GM13977 (cell line): Measurements from ENCODE around the gene SYNJ2.

Source experiments
- DNase-seq: peaks from one replicate; pipeline ENCODE4 v3.0.0; 2012; ENCODE audit warnings: low spot score
- in situ Hi-C: fragments of 300-500 bp; cut with MboI; formaldehyde crosslinking; loops from one replicate; pipeline ENCODE4 v1.12.0; 2022; ENCODE audit warnings: low sequenced_read_pairs, low pct_unique_long_range_greater_than_20kb, mixed read lengths, inconsistent platforms; ENCODE audit not compliant: unreplicated experiment
- TF ChIP-seq, protein P1 (sequence below): IDR thresholded peaks from 2 replicates; pipeline ENCODE4 v1.5.1; 2012; ENCODE audit warnings: mild to moderate bottlenecking, control low read depth; ENCODE audit not compliant: insufficient read depth; ENCODE audit errors: extremely low read depth, missing control alignments

SYNJ2 gene

GRCh38 chr6:158009935-158010585 lies 28.4 kb downstream of the SYNJ2 start:
- DNase-seq = no peak
- TF ChIP-seq, protein P1, sequence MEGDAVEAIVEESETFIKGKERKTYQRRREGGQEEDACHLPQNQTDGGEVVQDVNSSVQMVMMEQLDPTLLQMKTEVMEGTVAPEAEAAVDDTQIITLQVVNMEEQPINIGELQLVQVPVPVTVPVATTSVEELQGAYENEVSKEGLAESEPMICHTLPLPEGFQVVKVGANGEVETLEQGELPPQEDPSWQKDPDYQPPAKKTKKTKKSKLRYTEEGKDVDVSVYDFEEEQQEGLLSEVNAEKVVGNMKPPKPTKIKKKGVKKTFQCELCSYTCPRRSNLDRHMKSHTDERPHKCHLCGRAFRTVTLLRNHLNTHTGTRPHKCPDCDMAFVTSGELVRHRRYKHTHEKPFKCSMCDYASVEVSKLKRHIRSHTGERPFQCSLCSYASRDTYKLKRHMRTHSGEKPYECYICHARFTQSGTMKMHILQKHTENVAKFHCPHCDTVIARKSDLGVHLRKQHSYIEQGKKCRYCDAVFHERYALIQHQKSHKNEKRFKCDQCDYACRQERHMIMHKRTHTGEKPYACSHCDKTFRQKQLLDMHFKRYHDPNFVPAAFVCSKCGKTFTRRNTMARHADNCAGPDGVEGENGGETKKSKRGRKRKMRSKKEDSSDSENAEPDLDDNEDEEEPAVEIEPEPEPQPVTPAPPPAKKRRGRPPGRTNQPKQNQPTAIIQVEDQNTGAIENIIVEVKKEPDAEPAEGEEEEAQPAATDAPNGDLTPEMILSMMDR = no peak
- in situ Hi-C loops = no loop called here

DNA sequence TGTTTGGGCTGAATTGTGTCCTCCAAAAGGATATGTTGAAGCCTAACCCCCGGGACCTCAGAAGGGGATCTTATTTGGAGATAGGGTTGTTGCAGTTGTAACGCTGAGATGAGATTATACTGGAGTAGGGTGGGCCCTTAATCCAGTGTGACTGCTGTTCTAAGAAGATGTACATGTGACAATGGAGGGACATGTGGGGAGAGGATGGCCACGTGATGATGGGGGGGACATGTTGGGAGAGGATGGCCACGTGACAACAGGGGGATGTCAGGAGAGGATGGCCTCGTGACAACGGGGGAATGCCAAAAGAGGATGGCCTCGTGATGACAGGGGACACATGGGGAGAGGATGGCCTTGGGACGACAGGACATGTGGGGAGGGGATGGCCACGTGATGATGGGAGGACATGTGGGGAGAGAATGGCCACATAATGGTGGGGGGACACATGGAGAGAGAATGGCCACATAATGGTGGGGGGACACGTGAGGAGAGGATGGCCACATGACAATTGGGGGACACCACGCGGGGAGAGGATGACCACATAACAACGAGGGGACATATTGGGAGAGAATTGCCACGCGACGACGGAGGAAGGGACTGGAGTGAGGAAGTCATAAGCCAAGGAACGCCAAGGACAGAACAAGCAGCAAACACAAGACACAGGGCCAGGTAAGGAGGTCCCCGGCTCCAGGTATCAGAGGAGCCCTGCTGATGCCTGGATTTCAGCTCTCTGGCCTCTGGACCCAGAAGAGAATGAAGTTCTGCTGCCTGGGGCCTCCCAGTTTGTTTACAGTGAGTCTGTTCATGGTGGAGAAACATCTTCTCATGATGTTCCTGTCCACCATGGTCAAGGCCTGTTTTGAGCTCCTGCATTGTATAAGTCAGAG lies 29.2 kb downstream of the SYNJ2 start:
- in situ Hi-C loops = no loop called here
- TF ChIP-seq, protein P1 = no peak
- no peak for DNase-seq

DNA sequence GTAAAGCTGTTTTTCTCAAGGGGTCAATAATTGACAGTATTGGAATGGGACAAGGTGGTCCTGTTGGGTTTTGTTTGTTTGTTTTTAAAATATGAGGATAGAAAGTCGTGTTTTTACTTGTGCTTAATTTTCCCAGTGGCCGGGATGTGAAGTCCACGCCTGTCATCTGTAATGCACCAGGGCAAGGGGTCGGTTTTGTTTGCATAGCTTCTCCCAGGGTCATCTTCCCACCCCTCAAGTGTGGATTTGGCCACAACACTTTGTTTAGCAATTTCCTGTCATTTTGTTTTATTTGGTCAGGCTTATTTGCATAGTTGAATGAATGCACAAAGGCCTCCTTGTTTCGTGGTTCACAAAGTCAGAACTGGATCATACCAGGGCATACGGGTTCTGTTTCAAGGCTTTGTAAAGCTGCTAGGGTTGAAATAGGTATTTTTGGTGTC lies 29.8 kb downstream of the SYNJ2 start:
- TF ChIP-seq, protein P1 = no peak
- in situ Hi-C loops = no loop called here
- DNase-seq = no peak

DNA sequence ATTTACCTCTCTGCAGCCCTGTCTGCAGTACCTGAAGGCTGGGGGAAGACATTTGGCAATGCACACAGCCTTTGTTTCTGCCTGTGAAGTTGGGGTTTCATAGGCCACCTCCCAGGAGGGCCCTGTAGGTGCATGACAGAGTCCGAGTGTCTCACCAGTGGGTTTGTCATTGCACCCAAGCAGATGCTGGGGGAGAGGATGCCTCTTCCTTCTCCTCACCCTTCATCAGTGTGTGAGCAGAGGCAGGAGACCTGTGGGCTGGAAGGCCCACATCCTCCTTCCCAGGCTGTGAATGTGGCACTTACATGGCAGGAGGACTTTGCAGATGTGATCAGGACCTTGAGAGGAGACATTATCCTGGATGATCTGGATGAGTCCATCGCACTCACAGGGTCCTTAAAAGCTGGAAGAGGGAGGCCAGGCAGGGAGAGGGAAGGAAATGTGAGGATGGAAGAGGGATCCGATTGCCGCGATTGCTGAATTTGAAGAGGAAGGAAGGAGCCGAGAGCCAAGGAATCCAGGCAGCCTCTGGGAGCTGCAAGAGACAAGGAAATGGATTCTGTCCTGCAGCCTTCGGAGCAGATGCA lies 30.4 kb downstream of the SYNJ2 start:
- DNase-seq = no peak
- TF ChIP-seq, protein P1 = no peak
- in situ Hi-C loops = no loop called here

- TF ChIP-seq, protein P1 = no peak
- in situ Hi-C loops = no loop called here
- DNase-seq = no peak
Observed at GRCh38 chr6:158013904-158014504, 32.3 kb downstream of the SYNJ2 start.

GRCh38 chr6:158014505-158015187 lies 33.0 kb downstream of the SYNJ2 start:
- in situ Hi-C loops = no loop called here
- TF ChIP-seq, protein P1 = no peak
- no peak for DNase-seq
